Measurements from ENCODE around the gene GPC6. TPM values are rescaled to one million over a fixed set of nuclear protein-coding genes. Genes with fewer than 3 reads are reported as not detected.

The GPC6 gene
- total RNA-seq, 2 donors from 2014 or later = not detected

- no peaks in the 10 kb centered on the region for H3K27me3 Mint-ChIP-seq
- ATAC-seq (replicated peaks) = no peak
- H3K9me3 Mint-ChIP-seq = no peaks in the 10 kb centered on the region
- H3K27ac Mint-ChIP-seq = no peak overlapping the region
- H3K4me3 Mint-ChIP-seq = no peak overlapping the region
- no peaks in the 10 kb centered on the region for H3K4me1 Mint-ChIP-seq
- H3K36me3 Mint-ChIP-seq (ENCODE audit: low read depth) = no peaks in the 10 kb centered on the region
Measured at GRCh38 chr13:93270769-93271742, 44.4 kb downstream of the GPC6 start.

GRCh38 chr13:93279982-93280381 lies 53.4 kb downstream of the GPC6 start:
- no peaks in the 10 kb centered on the region for H3K9me3 Mint-ChIP-seq
- H3K27ac Mint-ChIP-seq = no peak overlapping the region
- no peaks in the 10 kb centered on the region for H3K36me3 Mint-ChIP-seq (ENCODE audit: low read depth)
- no peak overlapping the region for H3K4me3 Mint-ChIP-seq
- no peak for ATAC-seq (replicated peaks)
- no peaks in the 10 kb centered on the region for H3K4me1 Mint-ChIP-seq
- H3K27me3 Mint-ChIP-seq = no peaks in the 10 kb centered on the region

- H3K4me3 Mint-ChIP-seq = no peak overlapping the region
- H3K9me3 Mint-ChIP-seq = no peaks in the 10 kb centered on the region
- H3K36me3 Mint-ChIP-seq (ENCODE audit: low read depth) = no peaks in the 10 kb centered on the region
- ATAC-seq (replicated peaks) = no peak
- H3K27ac Mint-ChIP-seq = no peak overlapping the region
- no peaks in the 10 kb centered on the region for H3K4me1 Mint-ChIP-seq
- no peaks in the 10 kb centered on the region for H3K27me3 Mint-ChIP-seq
Measured at GRCh38 chr13:93280688-93281087, 54.1 kb downstream of the GPC6 start.

- no peaks in the 10 kb centered on the region for H3K4me1 Mint-ChIP-seq
- no peak for ATAC-seq (replicated peaks)
- H3K27me3 Mint-ChIP-seq = no peaks in the 10 kb centered on the region
- H3K36me3 Mint-ChIP-seq (ENCODE audit: low read depth) = no peaks in the 10 kb centered on the region
- H3K4me3 Mint-ChIP-seq = no peak overlapping the region
- no peaks in the 10 kb centered on the region for H3K9me3 Mint-ChIP-seq
- H3K27ac Mint-ChIP-seq = no peak overlapping the region
Measured at GRCh38 chr13:93283255-93283654, 56.6 kb downstream of the GPC6 start.

GRCh38 chr13:93284064-93284463 lies 57.5 kb downstream of the GPC6 start:
- no peak overlapping the region for H3K4me3 Mint-ChIP-seq
- H3K27me3 Mint-ChIP-seq = no peaks in the 10 kb centered on the region
- no peak overlapping the region for H3K27ac Mint-ChIP-seq
- ATAC-seq (replicated peaks) = no peak
- no peaks in the 10 kb centered on the region for H3K36me3 Mint-ChIP-seq (ENCODE audit: low read depth)
- no peaks in the 10 kb centered on the region for H3K4me1 Mint-ChIP-seq
- H3K9me3 Mint-ChIP-seq = no peaks in the 10 kb centered on the region

GRCh38 chr13:93286047-93286446 lies 59.4 kb downstream of the GPC6 start:
- H3K27ac Mint-ChIP-seq = no peak overlapping the region
- H3K9me3 Mint-ChIP-seq = no peaks in the 10 kb centered on the region
- no peaks in the 10 kb centered on the region for H3K36me3 Mint-ChIP-seq (ENCODE audit: low read depth)
- no peak overlapping the region for H3K4me3 Mint-ChIP-seq
- no peaks in the 10 kb centered on the region for H3K27me3 Mint-ChIP-seq
- no peaks in the 10 kb centered on the region for H3K4me1 Mint-ChIP-seq
- ATAC-seq (replicated peaks) = no peak

GRCh38 chr13:93289053-93289452 lies 62.4 kb downstream of the GPC6 start:
- Mint-ChIP-seq H3K9me3 (no peaks in the 10 kb centered on the region), H3K36me3 (ENCODE audit: low read depth) (no peaks in the 10 kb centered on the region), H3K27ac (no peak overlapping the region), H3K27me3 (no peaks in the 10 kb centered on the region), H3K4me3 (no peak overlapping the region), H3K4me1 (no peaks in the 10 kb centered on the region)
- ATAC-seq (replicated peaks) = no peak

GRCh38 chr13:93289842-93290241 lies 63.2 kb downstream of the GPC6 start:
- no peak overlapping the region for H3K4me3 Mint-ChIP-seq
- H3K36me3 Mint-ChIP-seq (ENCODE audit: low read depth) = no peaks in the 10 kb centered on the region
- no peaks in the 10 kb centered on the region for H3K4me1 Mint-ChIP-seq
- H3K27me3 Mint-ChIP-seq = no peaks in the 10 kb centered on the region
- no peaks in the 10 kb centered on the region for H3K9me3 Mint-ChIP-seq
- no peak for ATAC-seq (replicated peaks)
- no peak overlapping the region for H3K27ac Mint-ChIP-seq

GRCh38 chr13:93290503-93290902 lies 63.9 kb downstream of the GPC6 start:
- H3K27me3 Mint-ChIP-seq = no peaks in the 10 kb centered on the region
- no peak overlapping the region for H3K4me3 Mint-ChIP-seq
- no peaks in the 10 kb centered on the region for H3K4me1 Mint-ChIP-seq
- no peaks in the 10 kb centered on the region for H3K36me3 Mint-ChIP-seq (ENCODE audit: low read depth)
- ATAC-seq (replicated peaks) = peak; percentile 48
- no peaks in the 10 kb centered on the region for H3K9me3 Mint-ChIP-seq
- no peak overlapping the region for H3K27ac Mint-ChIP-seq

- ATAC-seq (replicated peaks) = no peak
- peaks cover 6% of the 10 kb centered on the region for H3K9me3 Mint-ChIP-seq
- peaks cover 6% of the 10 kb centered on the region for H3K27me3 Mint-ChIP-seq
- H3K4me1 Mint-ChIP-seq = no peaks in the 10 kb centered on the region
- H3K27ac Mint-ChIP-seq = no peak overlapping the region
- H3K36me3 Mint-ChIP-seq (ENCODE audit: low read depth) = no peaks in the 10 kb centered on the region
- H3K4me3 Mint-ChIP-seq = no peak overlapping the region
Measured at GRCh38 chr13:93292366-93292765, 65.8 kb downstream of the GPC6 start.

GRCh38 chr13:93293710-93294109 lies 67.1 kb downstream of the GPC6 start:
- no peak overlapping the region for H3K4me3 Mint-ChIP-seq
- no peaks in the 10 kb centered on the region for H3K36me3 Mint-ChIP-seq (ENCODE audit: low read depth)
- H3K4me1 Mint-ChIP-seq = no peaks in the 10 kb centered on the region
- peaks cover 6% of the 10 kb centered on the region for H3K27me3 Mint-ChIP-seq
- ATAC-seq (replicated peaks) = no peak
- H3K27ac Mint-ChIP-seq = no peak overlapping the region
- peaks cover 6% of the 10 kb centered on the region for H3K9me3 Mint-ChIP-seq

- H3K27me3 Mint-ChIP-seq = peaks cover 6% of the 10 kb centered on the region
- peak; percentile 19 for ATAC-seq (replicated peaks)
- no peak overlapping the region for H3K27ac Mint-ChIP-seq
- H3K36me3 Mint-ChIP-seq (ENCODE audit: low read depth) = no peaks in the 10 kb centered on the region
- H3K9me3 Mint-ChIP-seq = peaks cover 10% of the 10 kb centered on the region
- no peaks in the 10 kb centered on the region for H3K4me1 Mint-ChIP-seq
- H3K4me3 Mint-ChIP-seq = no peak overlapping the region
Measured at GRCh38 chr13:93296584-93296983, 70.0 kb downstream of the GPC6 start.

GRCh38 chr13:93298713-93299112 lies 72.1 kb downstream of the GPC6 start:
- Mint-ChIP-seq H3K36me3 (ENCODE audit: low read depth) (no peaks in the 10 kb centered on the region), H3K4me1 (no peaks in the 10 kb centered on the region), H3K27ac (no peak overlapping the region), H3K27me3 (peaks cover 6% of the 10 kb centered on the region), H3K4me3 (no peak overlapping the region), H3K9me3 (peaks cover 10% of the 10 kb centered on the region)
- ATAC-seq (replicated peaks) = no peak

GRCh38 chr13:93304134-93304533 lies 77.5 kb downstream of the GPC6 start:
- H3K4me1 Mint-ChIP-seq = no peaks in the 10 kb centered on the region
- H3K36me3 Mint-ChIP-seq (ENCODE audit: low read depth) = no peaks in the 10 kb centered on the region
- no peak overlapping the region for H3K4me3 Mint-ChIP-seq
- ATAC-seq (replicated peaks) = no peak
- H3K27ac Mint-ChIP-seq = no peak overlapping the region
- peaks cover 4% of the 10 kb centered on the region for H3K9me3 Mint-ChIP-seq
- H3K27me3 Mint-ChIP-seq = no peaks in the 10 kb centered on the region

GRCh38 chr13:93304868-93305613 lies 78.4 kb downstream of the GPC6 start:
- Mint-ChIP-seq H3K4me3 (no peak overlapping the region), H3K4me1 (no peaks in the 10 kb centered on the region), H3K36me3 (ENCODE audit: low read depth) (no peaks in the 10 kb centered on the region), H3K27me3 (no peaks in the 10 kb centered on the region), H3K9me3 (no peaks in the 10 kb centered on the region), H3K27ac (no peak overlapping the region)
- ATAC-seq (replicated peaks) = no peak

Data from activated T-helper 17 cell treated with anti-CD3 and anti-CD28 coated beads, Interleukin-2, amount 50 U/mL, for 72 hours (primary cell).